ENCODE results near the gene AREG. TPM values are rescaled to one million over a fixed set of nuclear protein-coding genes. Genes with fewer than 3 reads are reported as not detected.

The AREG gene
- polyA plus RNA-seq, 3 donors from 2014 or later: 17.7 to 38.8 (median 28.8) TPM

- Mint-ChIP-seq H3K36me3 (no peaks in the 10 kb centered on the region), H3K9me3 (no peaks in the 10 kb centered on the region), H3K4me1 (peaks cover 9 to 10% of the 10 kb centered on the region in 2 donors), H3K27me3 (ENCODE audit: low read depth in 3 of 3) (peaks cover 0 to 5% (median 3%) of the 10 kb centered on the region in 3 donors), H3K4me3 (no peak overlapping the region), H3K27ac (peak overlapping the region in 2 of 6 donors; percentile 53 to 66)
- no peak for DNase-seq
These were observed 5.0 kb upstream of the AREG start for GRCh38 chr4:74439952-74440351.

GRCh38 chr4:74440356-74440755, 4.6 kb upstream of the AREG start:
- no peaks in the 10 kb centered on the region for H3K36me3 Mint-ChIP-seq
- H3K27me3 Mint-ChIP-seq (ENCODE audit: low read depth in 3 of 3): peaks cover under 1 to 6% (median 5%) of the 10 kb centered on the region in 3 donors
- H3K4me3 Mint-ChIP-seq: no peak overlapping the region
- peaks cover 12 to 13% of the 10 kb centered on the region in 2 donors for H3K4me1 Mint-ChIP-seq
- peak overlapping the region in 3 of 6 donors; percentile 3 to 66 (median 53) for H3K27ac Mint-ChIP-seq
- no peaks in the 10 kb centered on the region for H3K9me3 Mint-ChIP-seq
- DNase-seq: no peak

GRCh38 chr4:74441744-74442143, 3.2 kb upstream of the AREG start:
- Mint-ChIP-seq H3K9me3 (no peaks in the 10 kb centered on the region), H3K27me3 (ENCODE audit: low read depth in 3 of 3) (peaks cover 2 to 6% (median 5%) of the 10 kb centered on the region in 3 donors), H3K27ac (peak overlapping the region in 2 of 6 donors; percentile 24 to 93), H3K4me3 (no peak overlapping the region), H3K36me3 (no peaks in the 10 kb centered on the region), H3K4me1 (peaks cover 15 to 17% of the 10 kb centered on the region in 2 donors)
- no peak for DNase-seq

- Mint-ChIP-seq H3K4me1 (peaks cover 15 to 17% of the 10 kb centered on the region in 2 donors), H3K36me3 (peaks cover 0 to 11% (median 5%) of the 10 kb centered on the region in 3 donors), H3K27me3 (ENCODE audit: low read depth in 3 of 3) (peaks cover 3 to 9% (median 6%) of the 10 kb centered on the region in 3 donors), H3K9me3 (no peaks in the 10 kb centered on the region), H3K27ac (peak overlapping the region in 3 of 6 donors; percentile 2 to 60 (median 49)), H3K4me3 (peak overlapping the region in 4 of 5 donors; percentile 21 to 57 (median 52))
- DNase-seq: no peak
These were observed 1.4 kb downstream of the AREG start for GRCh38 chr4:74446193-74446868.

- Mint-ChIP-seq H3K36me3 (peaks cover 0 to 13% (median 5%) of the 10 kb centered on the region in 3 donors), H3K9me3 (no peaks in the 10 kb centered on the region), H3K4me1 (peaks cover 15 to 17% of the 10 kb centered on the region in 2 donors), H3K4me3 (peak overlapping the region in 2 of 5 donors; percentile 6 to 49), H3K27ac (peak overlapping the region in 2 of 6 donors; percentile 49 to 60), H3K27me3 (ENCODE audit: low read depth in 3 of 3) (peaks cover 3 to 9% (median 6%) of the 10 kb centered on the region in 3 donors)
- no peak for DNase-seq
These were observed 2.0 kb downstream of the AREG start for GRCh38 chr4:74446896-74447295.

GRCh38 chr4:74447636-74448233, 2.8 kb downstream of the AREG start:
- Mint-ChIP-seq H3K36me3 (peaks cover 0 to 13% (median 6%) of the 10 kb centered on the region in 3 donors), H3K9me3 (no peaks in the 10 kb centered on the region), H3K27ac (peak overlapping the region in 1 of 6 donors; percentile 14), H3K4me1 (peaks cover 15 to 17% of the 10 kb centered on the region in 2 donors), H3K27me3 (ENCODE audit: low read depth in 3 of 3) (peaks cover 3 to 9% (median 6%) of the 10 kb centered on the region in 3 donors), H3K4me3 (peak overlapping the region in 1 of 5 donors; percentile 11)
- DNase-seq: no peak

GRCh38 chr4:74449571-74450297, 4.8 kb downstream of the AREG start:
- Mint-ChIP-seq H3K9me3 (no peaks in the 10 kb centered on the region), H3K4me3 (no peak overlapping the region), H3K36me3 (peaks cover 0 to 19% (median 12%) of the 10 kb centered on the region in 3 donors), H3K27me3 (ENCODE audit: low read depth in 3 of 3) (peaks cover 2 to 11% (median 6%) of the 10 kb centered on the region in 3 donors), H3K4me1 (peaks cover 7 to 9% of the 10 kb centered on the region in 2 donors), H3K27ac (no peak overlapping the region)
- no peak for DNase-seq

GRCh38 chr4:74450298-74450683, 5.4 kb downstream of the AREG start:
- Mint-ChIP-seq H3K4me1 (peaks cover 4% of the 10 kb centered on the region in 2 donors), H3K27me3 (ENCODE audit: low read depth in 3 of 3) (peaks cover 0 to 11% (median under 1%) of the 10 kb centered on the region in 3 donors), H3K36me3 (peaks cover 0 to 19% (median 12%) of the 10 kb centered on the region in 3 donors), H3K9me3 (no peaks in the 10 kb centered on the region), H3K4me3 (no peak overlapping the region), H3K27ac (no peak overlapping the region)
- no peak for DNase-seq

GRCh38 chr4:74451214-74451661, 6.3 kb downstream of the AREG start:
- H3K4me3 Mint-ChIP-seq: no peak overlapping the region
- no peaks in the 10 kb centered on the region for H3K4me1 Mint-ChIP-seq
- no peaks in the 10 kb centered on the region for H3K9me3 Mint-ChIP-seq
- H3K27ac Mint-ChIP-seq: no peak overlapping the region
- DNase-seq: no peak
- H3K36me3 Mint-ChIP-seq: peaks cover 0 to 19% (median 12%) of the 10 kb centered on the region in 3 donors
- H3K27me3 Mint-ChIP-seq (ENCODE audit: low read depth in 3 of 3): peaks cover 0 to 10% (median 0%) of the 10 kb centered on the region in 3 donors

- peaks cover 0 to 9% (median 0%) of the 10 kb centered on the region in 3 donors for H3K27me3 Mint-ChIP-seq (ENCODE audit: low read depth in 3 of 3)
- peaks cover 0 to 19% (median 12%) of the 10 kb centered on the region in 3 donors for H3K36me3 Mint-ChIP-seq
- H3K27ac Mint-ChIP-seq: no peak overlapping the region
- H3K4me3 Mint-ChIP-seq: no peak overlapping the region
- no peaks in the 10 kb centered on the region for H3K4me1 Mint-ChIP-seq
- no peak for DNase-seq
- no peaks in the 10 kb centered on the region for H3K9me3 Mint-ChIP-seq
These were observed 8.2 kb downstream of the AREG start for GRCh38 chr4:74453037-74453635.

- H3K4me1 Mint-ChIP-seq: no peaks in the 10 kb centered on the region
- H3K36me3 Mint-ChIP-seq: peaks cover 0 to 15% (median 8%) of the 10 kb centered on the region in 3 donors
- no peak overlapping the region for H3K4me3 Mint-ChIP-seq
- DNase-seq: no peak
- no peak overlapping the region for H3K27ac Mint-ChIP-seq
- H3K9me3 Mint-ChIP-seq: no peaks in the 10 kb centered on the region
- H3K27me3 Mint-ChIP-seq (ENCODE audit: low read depth in 3 of 3): peaks cover 0 to 9% (median 3%) of the 10 kb centered on the region in 3 donors
These were observed 9.2 kb downstream of the AREG start for GRCh38 chr4:74453829-74454742.

GRCh38 chr4:74455361-74456055, 10.6 kb downstream of the AREG start:
- Mint-ChIP-seq H3K27ac (no peak overlapping the region), H3K27me3 (ENCODE audit: low read depth in 3 of 3) (peaks cover 0 to 9% (median 3%) of the 10 kb centered on the region in 3 donors), H3K36me3 (peaks cover 0 to 11% (median 8%) of the 10 kb centered on the region in 3 donors), H3K4me3 (no peak overlapping the region), H3K9me3 (peaks cover 0 to 9% (median 1%) of the 10 kb centered on the region in 6 donors), H3K4me1 (no peaks in the 10 kb centered on the region)
- DNase-seq: no peak

Measured in immature natural killer cell (primary cell).